NK-92 (cell line): Measurements from ENCODE around the gene SHOC2.
A peak's percentile ranks its signal among the peaks of the same experiment; 100 is the strongest.

ENCODE experiments used
- DNase-seq: peaks from one replicate; lab custom pipeline; 2025; ENCODE audit not compliant: unreplicated experiment; lab: John Stamatoyannopoulos, UW

Gene SHOC2

DNA sequence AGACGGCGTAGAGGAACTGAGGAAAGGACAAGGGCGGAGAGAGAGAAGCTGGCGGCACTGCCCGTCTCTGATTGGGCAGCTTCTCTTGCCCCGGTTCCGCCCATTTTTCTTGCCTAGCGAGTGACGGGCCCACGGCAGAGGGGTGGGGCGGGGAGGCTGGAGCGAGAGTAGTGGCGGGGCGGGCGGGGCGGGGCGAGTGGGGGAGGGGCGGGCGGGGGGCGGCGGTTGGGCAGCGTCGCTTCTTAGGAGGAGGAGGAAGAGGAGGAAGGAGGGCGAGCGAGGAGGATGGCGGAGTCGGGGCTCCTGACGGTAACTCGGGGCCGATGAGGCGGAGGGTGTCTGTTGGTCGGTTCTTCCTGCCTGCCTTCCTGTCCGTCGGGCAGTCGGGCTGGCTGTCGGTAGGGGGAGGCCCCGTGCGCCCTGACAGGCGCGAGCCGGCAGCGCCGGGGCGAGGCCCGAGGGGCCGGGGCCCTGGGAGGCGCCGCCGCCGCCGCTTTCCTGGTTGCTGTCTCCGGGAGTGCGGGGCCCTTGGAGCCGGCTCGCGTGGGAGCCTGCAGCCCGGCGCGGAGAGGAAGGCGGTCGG, at the start of gene SHOC2:
SHOC2 (plus strand) TSS at position 256 of the 583 bp plus-strand sequence. CDS start 44,755 bp downstream, outside the sequence.
- peak; percentile 92 for DNase-seq

DNA sequence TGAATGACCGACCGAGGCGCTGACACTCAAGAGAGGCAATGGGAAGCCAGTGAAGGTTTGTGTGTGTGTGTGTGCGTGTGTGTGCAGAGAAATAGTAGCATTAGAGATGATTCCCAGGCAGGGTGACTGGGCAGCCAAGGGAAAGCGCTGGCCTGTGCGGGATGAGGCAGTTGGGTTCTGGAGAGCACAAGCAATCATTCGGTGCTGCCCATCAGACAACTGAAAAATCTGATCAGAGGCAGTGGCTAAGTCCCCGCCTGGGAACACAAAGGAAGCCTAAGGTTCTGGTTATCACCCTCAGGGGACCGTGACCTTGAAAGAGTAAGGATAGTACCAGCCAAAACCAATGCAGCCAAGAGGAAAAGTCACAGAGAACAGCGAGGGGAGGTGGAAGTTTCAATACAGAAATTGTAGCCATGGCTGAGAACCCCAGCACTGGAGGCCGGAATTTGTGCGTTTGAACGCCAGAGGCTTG, 48.5 kb upstream of the SHOC2 start:
- DNase-seq: no peak

DNA sequence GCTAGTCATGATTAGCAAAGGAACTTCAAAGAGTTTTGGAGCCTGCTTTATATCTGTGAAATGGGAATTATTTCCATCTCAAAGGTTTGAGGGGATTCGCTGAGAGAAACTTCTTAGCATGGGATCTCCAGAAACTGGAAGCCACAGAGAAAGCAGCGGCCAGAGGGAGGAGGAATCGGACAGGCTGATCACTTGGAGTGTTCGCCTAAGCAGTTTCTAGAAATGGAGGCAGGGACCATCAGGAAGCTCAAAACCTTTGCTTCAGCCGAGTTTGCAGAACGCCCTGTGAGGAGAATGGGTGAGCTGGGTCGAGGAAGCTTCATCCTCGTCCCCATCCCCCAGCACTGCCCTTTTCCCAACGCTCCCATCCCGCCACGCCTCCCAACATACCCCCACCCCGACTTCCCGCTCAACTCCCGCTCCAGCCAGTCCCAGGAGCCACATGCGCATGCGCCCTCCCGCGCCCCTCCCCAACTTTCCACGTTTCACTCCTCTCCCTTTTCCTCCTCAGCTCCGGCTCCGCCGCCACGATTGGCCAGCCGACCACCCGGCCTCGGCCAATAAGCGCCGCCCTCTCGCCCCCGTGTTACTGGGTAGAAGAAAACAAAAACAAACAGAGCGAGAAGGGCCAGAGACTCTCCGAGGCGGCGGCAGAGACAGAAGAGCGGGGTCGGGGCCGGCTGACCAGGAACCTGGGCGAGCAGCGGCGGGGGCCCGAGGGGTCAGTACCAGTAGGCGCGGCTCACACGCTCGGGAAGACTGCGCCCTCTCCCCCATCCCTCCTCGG, 47.9 kb upstream of the SHOC2 start, which contains the start of gene PDCD4:
PDCD4 (plus strand) TSS at position 631 of the 787 bp plus-strand sequence. CDS start 4,100 bp downstream, outside the sequence.
- peak; percentile 78 for DNase-seq

DNA sequence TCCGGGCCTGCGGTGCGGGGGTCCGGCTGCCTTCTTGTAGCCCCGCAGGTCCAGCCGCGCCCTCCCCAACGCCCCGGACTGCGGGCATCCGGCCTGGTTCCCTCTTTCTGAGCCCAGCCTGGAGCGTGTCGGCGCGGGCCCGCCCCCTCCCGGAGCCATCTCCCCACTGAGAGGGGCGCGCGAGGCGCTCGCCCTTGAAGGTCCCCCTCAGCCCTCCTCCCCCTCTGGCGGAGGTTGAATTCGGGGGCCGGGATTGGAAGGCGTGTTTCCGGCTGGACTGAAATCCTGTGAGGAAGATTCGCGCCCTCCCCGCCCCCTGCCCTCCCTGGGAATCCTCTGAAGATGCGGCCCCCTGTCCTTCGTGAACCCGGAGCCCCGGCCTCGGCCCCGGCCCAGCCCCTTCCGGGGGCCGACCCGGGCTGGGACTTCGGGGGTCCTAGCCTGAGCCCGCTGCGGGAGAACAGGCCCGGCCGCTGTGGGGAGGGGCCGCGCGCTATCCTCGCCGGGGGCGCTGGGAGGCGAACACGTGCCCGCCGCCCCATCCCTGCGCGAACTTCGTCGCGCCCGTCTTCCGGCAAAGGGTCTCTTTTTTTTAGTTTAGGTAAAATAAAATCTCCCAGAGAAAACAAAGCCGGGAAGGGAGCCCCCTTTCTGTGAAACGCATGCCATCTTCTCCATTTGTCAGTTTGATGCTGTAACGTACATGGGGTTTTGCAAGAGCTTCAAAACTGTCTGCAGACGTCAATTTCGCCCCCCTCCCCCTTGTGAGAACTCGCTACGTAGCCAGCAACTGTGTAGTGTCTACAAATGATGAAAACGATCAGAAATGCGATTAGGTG, 47.0 kb upstream of the SHOC2 start:
- DNase-seq: peak; percentile 22

DNA sequence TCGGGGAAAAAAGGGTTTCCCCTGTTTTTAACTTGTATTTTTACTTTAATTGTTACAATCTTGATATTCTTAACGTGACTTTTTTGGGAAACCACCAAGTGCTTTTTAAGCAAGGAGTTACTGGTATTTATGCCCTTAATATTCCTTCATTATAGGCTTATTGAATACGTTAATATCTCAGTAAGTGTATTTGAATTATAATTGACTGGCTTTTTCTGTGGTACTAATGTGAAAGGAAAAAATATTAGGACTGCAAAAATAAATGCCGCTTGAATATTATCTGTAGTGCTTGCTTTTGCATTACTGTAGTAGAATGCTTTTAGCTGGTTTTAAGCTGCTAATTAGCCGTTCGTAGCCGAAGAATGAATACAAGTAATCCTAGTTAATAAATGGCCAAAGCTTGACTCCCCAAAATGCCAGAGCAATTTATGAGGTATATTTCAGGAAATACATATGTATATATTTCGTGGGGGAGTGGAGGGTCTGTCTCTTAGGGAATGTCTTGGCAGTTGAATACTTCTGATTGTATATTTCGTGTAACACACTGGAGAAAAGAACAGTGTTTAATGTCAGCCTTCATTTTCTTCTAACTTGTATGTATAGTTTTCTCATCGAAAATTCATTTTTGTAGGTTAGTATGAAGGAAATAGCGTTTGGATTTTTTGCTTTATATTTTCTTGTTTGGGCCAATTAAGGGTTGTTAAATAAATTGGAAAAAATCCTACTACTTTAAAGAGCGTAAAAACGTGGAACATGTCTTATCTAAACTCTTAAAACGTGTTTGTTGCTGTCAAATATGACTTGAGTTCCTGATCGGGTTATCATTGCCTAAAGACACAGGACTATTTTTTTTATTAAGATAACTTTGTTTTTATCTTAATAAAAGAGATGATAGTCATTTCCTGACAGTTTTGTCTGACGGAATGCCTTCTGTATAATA, 46.1 kb upstream of the SHOC2 start:
- no peak for DNase-seq

DNA sequence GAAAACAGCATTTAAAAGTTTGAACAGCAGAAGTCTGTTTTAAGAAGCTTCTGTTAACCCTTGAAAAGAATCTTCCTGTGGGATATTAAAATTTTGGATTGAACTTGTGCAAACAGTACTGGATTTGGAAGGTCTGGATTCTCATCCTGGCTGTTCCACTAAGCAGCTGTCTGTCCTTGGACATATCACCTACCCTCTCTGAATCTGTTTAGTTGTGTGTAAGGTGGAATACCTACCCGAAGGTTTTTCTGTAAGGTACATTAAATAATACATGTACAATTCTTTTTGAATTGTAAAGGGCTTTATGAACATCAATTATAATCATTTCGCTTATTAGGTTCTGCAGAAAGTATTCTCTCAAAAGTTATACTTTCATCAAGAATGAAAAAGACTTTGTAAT, 45.5 kb upstream of the SHOC2 start:
- no peak for DNase-seq

DNA sequence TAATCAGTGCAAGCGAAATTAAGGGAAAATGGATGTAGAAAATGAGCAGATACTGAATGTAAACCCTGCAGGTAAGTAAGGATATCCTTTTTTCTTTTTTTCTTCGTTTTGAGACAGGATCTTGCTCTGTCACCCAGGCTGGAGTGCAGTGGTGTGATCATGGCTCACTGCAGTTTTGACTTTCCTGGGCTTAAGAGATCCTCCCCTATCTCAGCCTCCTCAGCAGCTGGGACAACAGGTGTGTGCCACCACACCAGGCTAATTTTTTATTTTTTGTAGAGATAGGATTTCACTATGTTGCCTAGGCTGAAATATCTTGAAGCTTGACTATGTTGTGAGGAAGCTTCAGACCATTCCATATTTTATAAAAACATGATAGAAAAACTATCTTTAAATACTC, 43.4 kb upstream of the SHOC2 start:
- DNase-seq: no peak

DNA sequence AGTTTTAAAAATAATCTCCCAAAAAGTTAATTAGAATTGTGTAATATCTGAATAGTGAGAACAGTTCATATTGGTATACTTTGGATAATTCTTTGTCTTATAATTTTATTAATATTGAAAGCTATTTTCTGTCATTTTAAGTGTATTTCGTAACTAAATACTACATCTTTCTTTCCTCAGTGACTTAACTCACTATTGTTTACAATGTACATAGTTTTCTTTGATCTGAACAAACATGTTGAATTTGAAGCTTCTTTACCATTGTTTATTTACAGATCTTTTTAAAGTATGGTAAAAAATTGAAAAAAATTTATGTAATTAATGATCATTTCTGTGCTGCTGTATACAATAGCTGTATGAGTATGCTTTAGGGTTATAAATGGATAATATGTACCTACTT, 42.6 kb upstream of the SHOC2 start:
- DNase-seq: no peak

DNA sequence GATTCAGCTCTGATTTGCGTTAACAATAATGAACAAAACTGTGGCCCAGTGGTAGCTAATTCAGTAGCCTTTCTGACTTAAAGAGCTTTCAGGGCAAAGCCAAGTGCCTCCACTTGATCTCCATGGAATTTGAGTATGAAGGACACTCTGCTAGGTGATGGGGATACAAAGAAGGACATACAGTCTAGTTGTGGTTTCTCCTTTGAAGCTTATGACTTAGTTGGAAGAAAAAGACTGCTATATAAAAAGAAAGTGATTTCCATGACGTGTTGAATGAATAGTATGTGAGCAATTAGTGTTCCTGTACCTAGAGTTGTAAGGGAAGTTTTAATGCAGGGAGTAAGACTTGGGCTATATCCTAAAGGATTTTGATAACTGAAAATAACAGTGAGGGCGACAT, 39.4 kb upstream of the SHOC2 start:
- no peak for DNase-seq

DNA sequence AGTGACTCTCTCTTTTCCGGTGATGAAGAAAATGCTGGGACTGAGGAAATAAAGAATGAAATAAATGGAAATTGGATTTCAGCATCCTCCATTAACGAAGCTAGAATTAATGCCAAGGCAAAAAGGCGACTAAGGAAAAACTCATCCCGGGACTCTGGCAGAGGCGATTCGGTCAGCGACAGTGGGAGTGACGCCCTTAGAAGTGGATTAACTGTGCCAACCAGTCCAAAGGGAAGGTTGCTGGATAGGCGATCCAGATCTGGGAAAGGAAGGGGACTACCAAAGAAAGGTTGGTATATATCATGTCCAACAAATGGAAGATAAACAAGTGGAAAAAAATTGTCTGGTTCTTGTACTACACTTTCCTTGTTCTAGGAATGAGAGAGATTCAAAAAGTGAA, 38.2 kb upstream of the SHOC2 start:
- no peak for DNase-seq

DNA sequence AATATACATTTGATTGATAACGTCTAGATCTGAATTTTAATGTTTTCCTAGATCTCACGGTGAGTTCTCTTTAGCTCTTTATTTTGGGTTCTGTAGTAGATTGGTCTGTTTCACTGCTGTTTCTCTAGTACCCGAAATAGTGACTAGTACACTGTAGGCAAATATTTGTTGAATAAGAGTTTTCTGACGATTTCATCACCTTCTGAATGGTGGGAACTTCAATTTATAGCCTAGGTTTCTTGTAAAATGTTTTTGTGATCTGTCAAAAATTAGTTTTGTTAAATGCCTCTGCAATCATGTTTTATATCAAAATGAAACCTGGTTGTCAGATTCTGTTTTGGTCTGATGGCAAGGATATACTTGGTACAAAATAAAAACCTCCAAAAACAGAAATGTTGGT, 37.5 kb upstream of the SHOC2 start:
- DNase-seq: no peak

DNA sequence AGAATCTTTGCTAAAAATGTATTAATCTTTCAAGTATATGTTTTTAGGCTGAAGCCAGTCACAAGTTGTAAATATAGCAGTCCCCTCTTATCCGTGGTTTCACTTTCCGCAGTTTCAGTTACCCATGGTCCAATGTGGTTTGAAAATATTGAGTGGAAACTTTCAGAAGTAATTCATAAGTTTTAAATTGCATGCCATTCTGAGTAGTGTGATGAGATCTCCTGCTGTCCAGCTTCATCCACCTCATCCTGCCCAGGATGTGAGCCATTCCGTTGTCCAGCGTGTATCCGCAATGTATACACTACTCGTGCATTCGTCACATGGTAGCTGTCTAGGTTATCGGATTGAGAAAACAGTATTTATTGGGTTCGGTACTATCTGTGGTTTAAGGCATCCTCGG, 35.5 kb upstream of the SHOC2 start:
- DNase-seq: no peak

DNA sequence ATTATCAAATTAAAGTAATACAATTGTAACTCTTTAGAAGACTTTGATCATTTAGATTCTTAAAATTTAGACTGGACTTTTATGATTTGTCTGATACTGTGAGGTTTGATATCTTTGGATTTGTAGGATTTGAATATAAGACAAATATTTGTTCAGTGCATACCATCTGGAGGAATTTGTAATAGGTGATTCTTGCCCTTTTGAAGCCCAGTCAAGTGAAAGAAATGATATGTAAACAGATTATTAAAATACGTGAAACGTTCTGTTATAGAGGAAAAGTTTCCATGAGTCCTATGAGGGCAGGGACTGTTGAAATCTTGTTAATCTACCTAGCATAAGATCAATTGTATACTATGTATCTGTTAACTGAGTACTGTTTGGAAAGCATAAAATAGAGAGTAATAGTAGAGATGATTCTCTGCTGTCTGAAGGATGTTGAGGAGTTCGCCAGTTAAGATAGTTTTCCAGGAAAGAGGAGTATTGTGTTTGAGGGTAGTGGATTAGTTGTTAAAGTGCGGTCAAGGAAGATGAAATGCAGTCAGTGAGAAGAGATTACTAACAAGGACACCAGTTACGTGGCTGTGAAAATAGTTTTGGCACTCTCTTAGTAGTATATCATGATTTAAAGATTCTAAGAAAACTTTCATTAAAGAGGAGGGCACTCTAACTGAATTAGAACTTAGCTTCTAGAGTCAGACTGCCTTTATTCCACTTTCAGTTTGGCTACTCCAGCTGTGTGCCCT, 33.3 kb upstream of the SHOC2 start:
- no peak for DNase-seq

DNA sequence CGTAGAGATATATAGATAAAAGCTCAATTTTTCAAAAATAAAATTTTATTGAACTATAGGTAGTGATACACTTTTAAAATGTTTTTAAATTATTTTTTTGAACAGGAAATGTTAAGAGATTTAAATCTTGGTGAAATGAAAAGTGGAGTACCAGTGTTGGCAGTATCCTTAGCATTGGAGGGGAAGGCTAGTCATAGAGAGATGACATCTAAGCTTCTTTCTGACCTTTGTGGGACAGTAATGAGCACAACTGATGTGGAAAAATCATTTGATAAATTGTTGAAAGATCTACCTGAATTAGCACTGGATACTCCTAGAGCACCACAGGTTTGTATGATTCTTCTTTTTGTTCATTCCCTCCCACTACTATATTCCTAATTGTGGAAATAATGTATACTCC, 31.8 kb upstream of the SHOC2 start:
- no peak for DNase-seq

DNA sequence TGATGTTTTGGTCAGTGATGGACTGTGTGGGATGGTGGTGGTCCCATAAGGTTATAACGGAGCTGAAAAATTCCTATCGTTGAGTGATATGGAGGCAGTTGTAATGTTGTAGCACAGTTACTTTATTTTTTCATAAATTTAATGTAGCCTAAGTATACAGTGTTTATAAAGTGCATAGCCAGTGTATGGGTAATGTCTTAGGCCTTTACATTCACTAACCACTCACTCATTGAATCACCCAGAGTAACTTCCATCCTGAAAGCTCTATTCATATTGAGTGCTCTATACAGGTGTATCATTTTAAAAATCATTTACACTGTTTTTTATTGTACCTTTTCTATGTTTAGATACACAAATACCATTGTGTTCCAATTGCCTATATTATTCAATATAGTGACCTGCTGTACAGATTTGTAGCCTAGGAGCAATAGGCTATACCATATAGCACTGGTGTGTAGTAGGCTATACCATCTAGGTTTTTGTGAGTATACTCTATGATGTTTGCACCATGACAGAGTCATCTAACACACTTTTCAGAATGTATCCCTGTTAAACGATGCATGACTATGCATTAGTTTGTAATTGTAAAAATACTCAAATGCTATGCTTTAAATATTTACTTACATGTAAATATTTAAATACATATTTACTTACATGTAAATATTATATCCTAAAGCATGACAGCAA, 26.7 kb upstream of the SHOC2 start:
- DNase-seq: no peak

DNA sequence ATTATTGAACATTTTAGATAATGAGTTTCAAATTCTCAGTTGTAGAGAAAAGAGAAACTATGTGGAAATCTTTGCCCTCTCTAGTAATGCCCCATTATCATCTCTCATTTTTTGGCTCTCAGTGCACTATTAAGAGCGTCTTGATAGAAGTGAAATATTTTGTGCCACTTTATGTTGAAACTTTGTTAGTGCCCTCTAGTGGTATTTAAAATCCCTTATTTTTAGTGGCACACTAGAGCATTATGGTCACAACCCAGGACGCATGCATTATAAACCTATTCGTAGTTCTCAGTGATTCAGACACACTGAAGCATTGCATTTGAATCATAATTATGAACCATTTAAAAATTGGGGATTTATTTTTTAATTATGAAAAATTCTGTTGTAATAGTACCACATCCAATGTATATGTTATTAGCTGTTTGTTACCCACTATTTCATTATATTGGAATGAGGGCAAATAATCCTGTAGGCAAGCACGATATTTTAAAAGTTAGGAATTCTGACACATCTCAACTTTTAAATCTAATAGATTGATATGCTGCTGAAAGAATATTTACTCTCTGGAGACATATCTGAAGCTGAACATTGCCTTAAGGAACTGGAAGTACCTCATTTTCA, 25.7 kb upstream of the SHOC2 start:
- no peak for DNase-seq

DNA sequence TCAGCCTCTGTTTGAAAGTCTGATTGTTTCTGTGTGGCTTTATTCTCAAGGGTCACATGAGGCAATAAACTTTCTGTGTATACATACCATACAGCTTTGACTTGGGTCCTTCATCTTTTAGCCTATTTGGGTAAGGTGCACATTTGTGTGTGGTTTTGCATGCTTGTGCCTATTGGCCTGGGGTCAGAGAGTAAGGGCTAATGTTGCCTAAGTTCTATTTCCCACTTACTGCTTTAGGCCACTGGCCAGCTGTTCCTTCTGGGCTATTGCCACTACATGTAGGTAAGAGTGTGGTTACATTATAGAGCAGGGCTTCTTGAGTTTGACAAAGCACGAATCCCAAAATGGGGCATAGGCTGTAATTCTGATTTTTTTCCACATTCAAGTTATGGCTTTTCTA, 22.2 kb upstream of the SHOC2 start:
- DNase-seq: no peak

DNA sequence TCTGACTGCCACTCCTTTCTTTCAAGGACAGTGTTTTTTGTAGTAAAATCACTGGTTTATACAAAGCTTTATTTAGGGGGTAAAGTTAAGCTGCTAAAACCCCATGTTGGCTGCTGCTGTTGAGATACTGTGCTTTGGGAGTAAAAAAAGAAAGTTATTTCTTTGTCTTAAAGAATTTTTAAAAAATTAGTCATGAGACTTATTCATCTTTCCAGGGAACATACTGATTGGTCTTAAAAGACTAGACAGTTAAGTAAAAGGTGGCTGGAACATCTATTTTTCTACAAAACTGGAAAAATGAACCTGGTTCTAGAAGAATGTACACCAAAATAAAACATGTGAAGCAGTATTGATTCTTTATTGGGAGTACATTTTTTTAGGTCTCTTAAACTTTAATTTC, 21.0 kb upstream of the SHOC2 start:
- DNase-seq: no peak

DNA sequence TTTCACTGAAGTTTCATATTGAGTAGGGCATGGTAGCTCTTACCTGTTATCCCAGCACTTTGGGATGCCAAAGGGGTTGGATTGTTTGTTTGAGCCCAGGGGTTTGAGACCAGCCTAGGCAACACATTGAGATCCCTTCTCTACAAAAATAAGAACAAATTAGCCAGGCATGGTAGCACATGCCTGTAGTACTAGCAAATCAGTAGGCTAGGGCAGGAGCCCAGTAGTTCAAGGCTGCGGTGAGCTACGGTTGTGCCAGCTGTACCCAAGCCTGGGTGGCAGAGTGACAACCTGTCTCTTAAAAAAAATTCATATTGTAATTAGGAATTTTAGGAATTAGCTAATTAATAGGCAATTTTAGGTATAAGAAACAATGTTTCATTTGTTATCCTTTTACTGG, 18.4 kb upstream of the SHOC2 start:
- no peak for DNase-seq
